ENCODE measurements around the gene TECPR1.

The TECPR1 gene

DNA sequence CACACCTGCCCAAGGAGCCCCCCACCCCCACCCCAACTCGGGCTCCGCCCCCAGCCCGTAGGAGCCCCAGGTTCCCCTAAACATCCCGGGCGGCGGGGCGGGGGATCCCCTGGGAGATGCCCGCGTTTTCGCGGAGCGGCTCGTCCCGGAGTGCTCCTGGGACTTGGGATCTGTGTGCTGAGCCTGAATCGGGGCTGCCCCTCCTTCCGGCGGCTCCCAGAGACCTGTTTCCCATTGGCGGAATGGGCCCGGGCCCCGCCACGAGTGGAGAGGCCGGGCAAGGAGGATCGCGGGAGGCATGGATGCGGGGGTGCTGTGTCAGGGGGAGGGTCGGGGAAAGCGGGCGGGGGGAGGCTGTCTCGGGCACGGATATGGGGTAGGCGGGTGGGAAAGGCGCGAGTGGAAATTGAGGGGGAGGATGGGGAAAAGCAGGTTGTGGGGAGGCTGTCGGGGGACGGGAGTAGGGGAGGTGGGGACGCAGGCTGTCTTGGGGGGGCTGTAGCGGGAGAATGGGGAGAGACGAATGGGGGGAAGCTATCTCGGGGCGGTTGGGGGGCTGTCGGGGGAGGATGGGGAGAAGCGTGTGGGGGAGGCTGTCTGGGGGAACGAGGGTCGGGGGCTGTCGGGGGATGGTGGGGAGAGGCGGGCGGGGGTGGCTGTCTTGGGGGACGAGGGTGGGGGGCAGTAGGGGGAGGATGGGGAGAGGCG lies 41.4 kb downstream of the TECPR1 start:
- DNase-seq = no peak

DNA sequence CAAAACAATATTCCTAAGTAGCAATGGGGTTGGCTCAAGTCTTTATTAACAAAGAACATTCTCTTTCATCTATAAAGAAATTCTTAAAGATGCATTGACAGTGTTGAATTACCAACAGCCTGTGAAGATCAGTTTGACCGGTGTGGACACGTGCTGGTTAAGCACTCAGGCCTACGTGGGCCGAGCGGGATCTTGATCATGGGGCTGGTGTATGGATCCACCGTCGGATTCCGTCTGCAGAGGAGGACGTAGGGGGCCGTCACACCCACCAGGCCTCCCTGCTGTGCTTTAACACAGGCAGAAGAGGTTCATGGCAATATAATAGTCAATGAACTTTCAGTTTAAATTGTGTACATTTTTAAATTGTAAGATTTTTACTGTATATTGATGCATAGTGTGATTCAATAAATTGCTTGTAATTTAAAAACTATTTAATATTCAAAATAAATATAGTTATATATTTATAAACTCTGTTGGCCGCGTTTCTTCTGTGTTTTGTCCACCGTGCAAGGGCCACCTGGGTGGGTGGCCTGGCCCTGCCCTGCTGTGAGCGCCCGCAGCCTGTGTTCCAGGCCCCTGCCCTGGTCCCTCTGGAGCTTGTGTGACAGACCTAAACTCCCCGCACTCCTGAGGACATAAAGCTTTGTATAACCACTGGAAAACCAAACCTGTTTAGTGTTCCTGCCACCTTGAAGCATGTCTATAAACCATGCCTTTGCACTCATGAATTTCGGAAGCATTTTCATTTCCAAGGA lies 42.7 kb downstream of the TECPR1 start:
- no peak for DNase-seq

DNA sequence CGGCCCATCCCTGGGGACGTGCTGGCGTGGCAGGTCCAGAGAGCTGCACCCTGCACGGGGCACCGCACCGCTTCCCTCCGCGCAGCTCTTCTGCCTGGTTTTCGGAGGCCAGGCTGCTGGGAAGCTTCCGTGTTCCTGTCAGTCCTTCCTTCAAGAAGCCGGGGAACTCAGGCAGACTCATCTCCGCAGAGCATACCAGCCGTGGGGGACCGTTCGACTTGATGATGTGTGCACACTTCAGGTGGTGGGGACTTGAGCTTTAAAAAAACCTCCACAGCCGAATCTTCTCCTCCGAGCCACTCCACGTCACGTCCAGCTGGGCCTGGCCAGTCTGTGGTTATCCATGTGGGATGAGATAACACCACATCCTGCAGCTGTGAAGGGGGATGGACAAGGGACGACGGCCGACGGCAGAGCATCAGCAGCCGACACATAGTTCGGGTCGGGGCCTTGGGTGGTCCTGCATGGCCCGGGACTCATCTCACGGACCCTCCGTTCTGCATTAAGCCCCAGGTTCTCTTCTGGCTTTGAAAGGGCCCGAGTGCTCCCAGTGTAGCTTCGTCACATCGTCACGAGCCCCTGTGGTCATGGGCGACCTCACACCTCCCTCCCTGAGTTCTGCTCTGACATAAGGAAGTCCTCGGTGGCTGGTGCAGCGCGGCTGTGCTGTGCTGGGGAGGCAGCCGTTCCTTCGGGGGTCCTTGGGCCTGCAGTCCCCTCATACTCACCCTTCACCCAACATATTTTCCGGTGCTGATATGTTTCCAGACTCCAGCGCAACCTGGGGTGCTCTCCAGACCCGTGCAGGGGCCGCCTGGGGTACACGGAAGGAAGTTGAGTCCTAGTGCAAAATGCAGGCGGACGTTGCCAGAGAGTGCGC lies 45.3 kb downstream of the TECPR1 start:
- no peak for DNase-seq

DNA sequence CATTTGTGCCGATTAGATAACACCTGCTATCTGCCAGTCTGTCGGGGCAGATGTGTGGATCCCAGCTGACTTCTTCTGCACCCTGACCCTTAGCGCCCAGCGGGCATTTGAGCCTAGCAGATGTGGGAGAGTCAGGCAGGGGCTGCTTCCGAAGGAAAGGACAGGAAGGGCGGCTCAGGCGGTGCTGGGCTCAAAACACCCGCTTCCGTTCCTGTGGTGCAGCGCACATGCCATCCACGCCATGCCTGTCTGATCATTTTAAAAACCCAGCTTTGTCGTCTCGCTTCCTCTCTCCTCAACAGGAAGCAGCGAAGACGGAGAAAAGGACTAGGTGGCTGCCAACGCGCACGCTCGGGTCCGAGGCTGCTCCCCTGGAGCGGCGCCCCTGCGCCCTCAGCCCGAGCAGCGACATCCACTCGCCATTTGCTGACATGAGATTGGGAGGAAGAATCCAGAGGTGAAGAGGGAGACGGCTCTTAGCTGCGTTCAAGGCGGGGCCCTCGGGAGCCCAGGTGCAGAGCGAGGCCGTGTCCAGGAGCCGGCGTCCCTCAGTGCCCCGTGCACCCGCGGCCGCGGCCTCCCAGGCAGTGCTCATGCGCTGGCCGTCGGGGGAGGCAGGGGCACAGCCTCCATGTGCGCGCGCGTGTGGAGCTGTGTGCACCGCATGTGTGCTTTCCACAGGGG lies 46.7 kb downstream of the TECPR1 start:
- no peak for DNase-seq

DNA sequence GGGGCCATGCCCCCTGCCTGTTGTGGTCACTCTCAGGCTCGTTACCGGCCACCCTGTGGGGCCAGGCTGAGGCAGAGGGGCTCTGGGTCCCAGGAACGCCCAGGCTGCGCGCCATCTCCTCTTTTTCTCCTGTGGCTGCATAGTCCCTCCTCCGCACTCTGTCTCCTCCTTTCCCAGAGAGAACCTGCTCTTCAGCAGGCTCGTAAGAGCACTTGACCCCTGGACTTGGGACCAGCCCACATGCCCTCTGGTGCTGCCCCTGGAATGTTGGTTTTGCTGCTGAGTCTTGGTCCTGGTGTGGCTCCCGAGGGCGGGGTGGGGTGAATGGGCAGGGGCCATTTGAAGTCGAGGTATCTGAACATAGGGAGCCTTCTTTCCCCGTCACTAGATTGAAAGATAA lies 47.4 kb downstream of the TECPR1 start:
- no peak for DNase-seq

DNA sequence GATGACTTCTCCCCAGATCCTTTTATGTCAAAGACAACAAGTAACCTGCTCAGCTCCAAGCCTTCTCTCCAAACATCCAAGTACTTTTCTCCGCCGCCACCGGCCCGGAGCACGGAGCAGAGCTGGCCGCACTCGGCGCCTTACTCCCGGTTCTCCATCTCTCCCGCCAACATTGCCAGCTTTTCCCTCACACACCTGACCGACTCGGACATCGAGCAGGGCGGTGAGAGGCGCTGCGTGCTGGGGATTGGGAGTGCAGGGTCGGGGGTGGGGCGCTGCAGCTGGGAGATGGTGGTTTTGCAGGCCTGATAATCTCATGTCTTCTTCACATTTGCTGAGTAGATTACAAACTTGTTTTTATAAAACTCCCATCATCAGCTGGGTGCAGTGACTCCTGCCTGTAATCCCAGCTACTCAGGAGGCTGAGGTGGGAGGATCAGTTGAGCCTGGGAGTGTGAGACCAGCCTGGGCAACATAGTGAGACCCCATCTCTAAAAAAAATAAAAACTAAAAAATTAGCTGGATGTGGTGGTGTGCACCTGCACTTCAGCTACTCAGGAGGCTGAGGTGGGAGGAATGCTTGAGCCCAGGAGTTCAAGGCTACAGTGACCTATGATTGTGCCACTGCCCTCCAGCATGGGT lies 47.9 kb downstream of the TECPR1 start:
- DNase-seq = no peak

DNA sequence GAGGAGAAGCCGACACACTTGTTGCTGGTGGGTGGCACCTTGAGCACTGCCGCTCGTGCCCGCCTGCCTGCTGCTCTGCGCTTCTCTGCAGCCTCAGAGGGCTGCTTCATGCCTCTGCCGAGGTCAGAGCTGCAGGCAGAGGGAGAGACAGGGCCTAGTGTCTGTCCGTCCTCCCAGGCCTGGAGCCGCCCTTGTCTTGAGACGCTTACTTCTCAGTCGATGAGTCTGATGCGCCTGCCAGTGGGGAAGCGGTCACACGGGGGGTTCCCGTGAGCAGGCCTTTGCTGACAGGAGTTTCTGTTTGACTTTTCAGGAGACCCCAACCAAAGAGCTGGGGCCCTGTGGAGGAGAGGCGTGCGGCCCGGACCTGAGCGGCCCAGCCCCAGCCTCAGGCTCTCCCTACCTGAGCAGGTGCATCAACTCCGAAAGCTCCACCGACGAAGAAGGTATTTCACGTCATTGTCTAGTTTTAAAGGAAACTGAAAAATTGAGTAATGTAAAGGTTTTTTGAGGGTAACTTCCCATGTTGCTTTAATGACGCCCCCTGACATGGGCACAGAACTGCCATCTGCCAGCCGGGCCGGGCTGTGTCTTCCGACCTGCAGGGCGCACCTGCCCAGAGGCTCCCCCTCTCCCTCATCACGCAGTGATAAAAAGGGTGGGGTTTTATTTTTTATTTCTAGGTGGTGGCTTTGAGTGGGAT lies 48.6 kb downstream of the TECPR1 start:
- DNase-seq = no peak

DNA sequence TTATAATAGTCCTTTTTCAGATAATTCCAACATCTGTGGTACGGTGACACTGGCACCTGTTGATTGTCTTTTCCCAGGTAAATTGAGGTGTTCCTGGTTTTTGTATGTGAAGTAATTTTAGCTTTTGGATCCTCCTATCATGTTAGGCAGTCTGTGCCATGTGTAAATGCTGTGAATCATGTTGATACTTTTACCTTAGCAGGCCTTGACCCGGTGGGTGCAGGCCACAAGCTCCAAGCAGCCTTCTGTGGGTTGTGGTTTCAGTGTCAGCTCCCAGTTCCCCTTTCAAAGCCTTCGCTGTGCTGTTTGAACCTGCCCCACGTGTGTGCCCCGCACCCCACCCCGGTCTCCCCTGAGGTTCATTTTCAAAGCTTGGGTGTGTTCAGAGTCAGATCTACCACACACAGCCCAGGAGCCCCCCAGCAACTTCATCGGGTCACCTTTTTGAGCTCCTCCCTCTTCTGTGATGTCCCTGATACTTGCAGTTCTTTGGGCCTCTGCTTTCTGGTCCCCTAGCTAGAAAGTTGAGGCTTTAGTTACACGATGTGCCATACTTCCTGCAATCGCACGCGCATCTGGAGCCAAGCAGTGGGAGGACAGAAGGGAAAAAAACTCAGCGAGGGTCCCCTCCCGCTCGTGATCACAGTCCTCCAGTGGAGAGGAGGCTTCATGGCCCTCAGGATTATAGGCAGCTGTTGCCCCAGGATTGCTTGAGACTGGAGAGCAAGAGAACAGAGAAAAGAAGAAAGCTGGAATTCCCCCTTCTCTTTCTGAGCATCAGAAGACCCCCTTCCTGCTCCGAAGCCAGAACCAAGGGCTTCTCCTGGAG lies 49.5 kb downstream of the TECPR1 start:
- DNase-seq = no peak

DNA sequence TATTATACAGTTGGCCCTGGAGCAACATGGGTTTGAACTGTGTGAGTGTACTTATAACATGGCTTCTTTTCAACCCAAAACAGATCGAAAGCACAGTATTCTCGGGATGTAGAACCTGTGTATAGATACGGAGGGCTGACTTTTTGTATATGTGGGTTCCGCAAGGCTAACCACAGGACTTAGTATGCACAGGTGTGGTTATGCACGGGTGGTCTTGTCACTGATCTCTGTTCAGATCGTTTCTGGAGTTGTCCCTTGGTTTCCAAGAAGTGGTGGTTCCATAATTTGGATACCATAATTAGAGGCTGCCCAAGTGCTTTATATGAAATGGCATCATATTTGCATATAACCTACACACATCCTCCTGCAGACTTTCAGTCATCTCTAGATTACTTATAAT lies 51.7 kb downstream of the TECPR1 start:
- no peak for DNase-seq

DNA sequence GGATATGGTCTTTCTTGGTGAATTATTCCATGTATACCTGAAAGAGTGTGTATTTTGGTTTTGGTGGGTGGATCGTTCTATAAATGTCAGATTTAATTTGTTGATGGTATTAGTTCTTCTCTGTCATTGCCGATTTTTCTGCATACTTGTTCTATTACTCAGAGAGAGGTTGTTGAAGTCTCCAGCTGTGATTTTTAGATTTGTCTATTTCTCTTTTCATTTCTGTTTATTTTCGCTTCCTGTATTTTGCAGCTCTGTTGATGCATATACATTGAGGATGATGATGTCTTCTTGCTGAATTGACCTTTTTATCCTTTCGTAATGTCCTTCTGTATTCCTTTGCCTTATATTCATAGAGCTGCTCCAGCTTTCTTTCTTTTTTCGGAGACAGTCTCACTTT lies 52.9 kb downstream of the TECPR1 start:
- no peak for DNase-seq

DNA sequence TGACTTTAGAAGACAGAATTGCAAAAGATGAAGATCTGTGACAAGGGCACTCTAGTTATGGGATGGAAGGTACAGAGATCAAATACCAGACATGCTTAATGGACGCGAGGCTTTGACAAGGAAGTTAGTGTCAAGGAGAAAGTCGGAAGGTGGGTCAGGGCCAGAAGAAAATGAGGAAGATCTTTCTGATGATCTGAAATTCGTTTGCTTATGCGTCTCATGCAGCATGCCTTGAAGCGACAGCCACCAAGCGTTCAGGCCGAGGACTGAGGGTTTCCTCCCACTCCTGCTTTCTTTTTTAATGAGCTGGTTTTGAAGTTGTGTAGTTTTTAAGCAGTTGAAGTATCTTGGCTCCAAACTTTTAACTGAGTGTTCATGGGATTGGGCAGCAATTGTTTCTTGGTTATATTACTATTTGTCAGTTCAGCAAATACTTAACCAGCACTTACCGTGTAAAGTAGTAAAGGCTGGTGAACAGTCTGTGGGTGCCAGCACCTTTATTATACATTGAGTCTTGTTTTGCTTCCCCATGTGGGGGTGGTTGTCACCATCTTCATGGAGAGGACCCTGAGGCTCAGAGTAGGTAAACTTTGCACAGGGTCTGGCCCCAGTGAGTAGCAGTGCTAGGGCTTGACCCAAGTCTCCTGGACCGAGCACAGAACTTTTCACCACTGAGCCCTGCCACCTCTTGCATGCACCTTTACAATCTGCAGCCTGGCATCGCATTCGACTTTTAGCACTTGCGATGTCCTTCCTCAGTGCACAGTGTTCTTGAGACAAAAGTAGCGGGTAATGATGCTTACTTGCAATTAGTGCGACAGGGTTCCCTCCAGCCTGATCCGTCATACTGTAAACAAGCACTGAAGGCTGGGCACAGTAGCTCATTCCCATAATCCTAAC lies 55.1 kb downstream of the TECPR1 start:
- no peak for DNase-seq

DNA sequence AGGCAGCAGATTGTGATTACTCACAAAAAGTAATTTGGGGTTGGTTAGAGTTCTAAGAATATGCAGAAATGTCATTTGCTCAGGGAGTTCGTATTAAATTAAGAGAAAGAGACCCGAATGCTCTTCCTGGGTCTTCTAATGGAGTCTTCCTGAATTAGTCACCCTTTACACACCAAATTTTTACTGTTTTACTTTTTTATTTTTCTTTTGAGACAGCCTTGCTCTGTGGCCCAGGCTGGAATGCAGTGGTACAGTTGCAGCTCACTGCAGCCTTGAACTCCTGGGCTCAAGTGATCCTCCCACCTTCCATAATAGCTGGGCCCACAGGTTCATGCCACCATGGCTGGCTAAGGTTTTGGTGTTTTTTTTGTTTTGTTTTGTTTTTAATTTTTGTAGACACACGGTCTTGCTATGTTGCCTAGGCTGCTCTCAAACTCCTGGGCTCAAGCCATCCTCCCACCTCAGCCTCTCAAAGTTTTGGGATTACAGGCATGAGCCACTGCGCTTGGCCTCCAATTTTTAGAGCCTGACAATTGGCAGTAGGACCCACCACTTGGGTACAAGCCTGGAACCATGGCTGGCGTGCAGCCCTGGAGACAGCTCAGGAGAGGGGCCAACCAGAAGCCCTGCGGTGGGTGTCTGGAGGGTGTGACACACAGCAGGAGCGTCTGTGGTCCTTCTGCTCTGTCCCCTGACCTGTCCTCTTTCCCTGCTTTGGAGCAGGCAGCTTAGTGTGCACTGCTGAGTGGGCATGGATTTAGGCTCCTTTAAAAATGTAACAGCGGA lies 57.2 kb downstream of the TECPR1 start:
- no peak for DNase-seq

DNA sequence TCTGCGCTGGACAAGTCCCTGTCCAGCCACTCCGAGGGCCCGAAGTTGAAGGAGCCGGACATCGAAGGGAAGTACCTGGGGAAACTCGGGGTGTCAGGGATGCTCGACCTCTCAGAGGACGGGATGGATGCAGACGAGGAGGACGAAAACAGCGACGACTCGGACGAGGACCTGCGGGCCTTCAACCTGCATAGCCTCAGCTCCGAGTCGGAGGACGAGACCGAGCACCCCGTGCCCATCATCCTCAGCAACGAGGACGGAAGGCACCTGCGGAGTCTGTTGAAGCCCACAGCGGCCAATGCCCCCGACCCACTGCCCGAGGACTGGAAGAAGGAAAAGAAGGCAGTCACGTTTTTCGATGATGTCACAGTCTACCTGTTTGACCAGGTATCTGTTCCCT lies 57.8 kb downstream of the TECPR1 start:
- DNase-seq = no peak

DNA sequence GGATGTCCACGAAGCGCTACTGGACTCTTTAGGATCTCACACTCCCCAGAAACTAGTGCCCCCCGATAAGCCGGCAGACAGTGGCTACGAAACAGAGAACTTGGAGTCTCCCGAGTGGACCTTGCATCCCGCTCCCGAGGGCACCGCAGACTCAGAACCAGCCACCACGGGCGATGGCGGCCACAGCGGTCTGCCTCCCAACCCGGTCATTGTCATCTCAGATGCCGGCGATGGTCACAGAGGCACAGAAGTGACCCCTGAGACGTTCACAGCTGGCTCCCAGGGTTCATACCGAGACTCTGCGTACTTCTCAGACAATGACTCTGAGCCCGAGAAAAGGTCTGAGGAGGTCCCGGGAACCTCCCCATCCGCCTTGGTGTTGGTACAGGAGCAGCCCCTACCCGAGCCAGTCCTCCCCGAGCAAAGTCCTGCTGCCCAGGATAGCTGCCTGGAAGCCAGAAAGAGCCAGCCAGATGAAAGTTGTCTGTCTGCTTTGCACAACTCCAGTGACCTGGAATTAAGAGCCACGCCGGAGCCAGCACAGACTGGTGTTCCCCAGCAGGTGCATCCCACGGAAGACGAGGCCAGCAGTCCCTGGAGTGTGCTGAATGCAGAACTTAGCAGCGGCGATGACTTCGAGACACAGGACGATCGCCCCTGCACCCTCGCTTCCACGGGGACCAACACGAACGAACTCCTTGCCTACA lies 58.4 kb downstream of the TECPR1 start:
- DNase-seq = no peak

DNA sequence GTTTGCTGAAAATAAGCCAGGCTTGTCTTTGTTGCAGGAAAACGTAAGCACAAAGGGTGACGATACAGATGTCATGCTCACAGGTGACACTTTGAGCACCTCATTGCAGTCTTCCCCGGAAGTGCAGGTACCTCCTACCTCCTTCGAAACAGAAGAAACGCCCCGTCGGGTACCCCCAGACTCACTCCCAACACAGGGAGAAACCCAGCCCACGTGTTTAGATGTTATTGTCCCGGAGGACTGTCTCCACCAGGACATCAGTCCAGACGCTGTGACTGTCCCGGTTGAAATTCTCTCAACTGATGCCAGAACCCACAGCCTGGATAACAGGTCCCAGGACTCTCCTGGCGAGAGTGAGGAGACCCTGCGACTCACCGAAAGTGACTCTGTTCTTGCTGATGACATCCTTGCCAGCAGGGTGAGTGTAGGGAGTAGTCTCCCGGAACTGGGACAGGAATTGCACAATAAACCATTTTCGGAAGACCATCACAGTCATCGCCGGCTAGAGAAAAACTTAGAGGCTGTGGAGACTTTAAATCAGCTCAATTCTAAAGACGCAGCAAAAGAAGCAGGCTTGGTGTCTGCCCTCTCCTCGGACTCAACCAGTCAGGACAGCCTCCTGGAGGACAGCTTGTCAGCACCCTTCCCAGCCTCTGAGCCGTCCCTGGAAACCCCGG lies 59.1 kb downstream of the TECPR1 start:
- DNase-seq = no peak

DNA sequence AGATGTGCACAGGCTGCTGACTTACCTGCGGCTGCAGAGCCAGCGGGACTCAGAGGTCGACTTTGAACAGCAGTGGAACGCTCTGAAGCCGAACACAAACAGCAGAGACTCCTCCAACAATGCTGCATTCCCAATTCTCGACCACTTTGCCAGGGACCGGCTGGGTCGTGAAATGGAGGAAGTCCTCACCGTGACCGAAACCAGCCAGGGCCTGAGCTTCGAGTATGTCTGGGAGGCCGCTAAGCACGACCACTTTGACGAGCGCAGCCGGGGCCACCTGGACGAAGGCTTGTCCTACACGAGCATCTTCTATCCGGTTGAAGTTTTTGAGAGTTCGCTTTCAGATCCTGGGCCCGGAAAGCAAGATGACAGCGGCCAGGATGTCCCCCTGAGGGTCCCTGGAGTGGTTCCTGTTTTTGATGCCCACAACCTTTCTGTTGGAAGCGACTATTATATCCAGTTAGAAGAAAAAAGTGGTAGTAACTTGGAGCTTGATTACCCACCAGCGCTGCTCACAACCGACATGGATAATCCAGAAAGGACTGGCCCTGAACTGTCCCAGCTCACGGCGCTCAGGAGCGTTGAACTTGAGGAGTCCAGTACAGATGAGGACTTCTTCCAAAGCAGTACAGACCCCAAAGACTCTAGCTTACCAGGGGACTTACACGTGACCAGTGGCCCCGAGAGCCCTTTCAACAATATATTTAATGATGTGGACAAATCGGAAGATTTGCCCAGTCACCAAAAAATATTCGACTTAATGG lies 60.2 kb downstream of the TECPR1 start:
- no peak for DNase-seq

DNA sequence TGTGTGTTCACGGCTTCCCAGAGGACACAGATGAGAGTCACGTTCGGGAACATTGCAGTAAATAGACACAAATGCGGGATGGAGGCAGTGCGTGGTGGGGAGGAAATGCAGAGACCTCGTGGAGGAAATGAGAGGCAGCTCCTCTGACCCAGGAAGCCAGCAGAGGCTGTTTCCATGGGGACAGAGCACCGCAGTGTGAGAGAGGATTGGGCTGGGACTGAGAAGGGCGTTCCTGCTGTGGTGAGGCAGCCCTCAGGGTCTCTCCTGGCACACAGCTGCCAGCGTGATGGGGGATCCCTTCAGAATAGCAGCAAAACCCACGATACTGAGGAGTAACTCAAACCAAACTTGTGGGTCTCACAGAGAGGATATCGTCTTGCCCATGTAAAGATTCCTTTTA lies 62.5 kb downstream of the TECPR1 start:
- DNase-seq = no peak
